Breast epithelium (tissue), 4 donors: ENCODE results near the gene NFASC. TPM values are rescaled to one million over a fixed set of nuclear protein-coding genes. Genes with fewer than 3 reads are reported as not detected.

Experiments
- DNase-seq, 2 donors: peaks; one replicate each; pipeline ENCODE4 v3.0.0-alpha.2; 2019; ENCODE audit warnings: low spot score in 2 of 2
- H3K27ac ChIP-seq, 2 donors: fragments of 200-600 bp; sonication (generic) in 1 of 2; one replicate each; pipeline ENCODE4 v1.5.1; 2016 to 2019; ENCODE audit warnings: mild to moderate bottlenecking in 1 of 2
- H3K27me3 ChIP-seq, 2 donors: fragments of 200-600 bp; sonication (generic) in 1 of 2; one replicate each; pipeline versions ENCODE4 v1.5.1 to v1.6.0; 2017 to 2019; ENCODE audit warnings: control low read depth in 1 of 2, mild to moderate bottlenecking in 1 of 2
- H3K36me3 ChIP-seq: fragments of 200-600 bp; one replicate; pipeline ENCODE4 v1.5.1; 2019
- H3K4me1 ChIP-seq, 2 donors: fragments of 200-600 bp; sonication (generic); one replicate each; pipeline ENCODE4 v1.5.1; 2016 to 2019; ENCODE audit warnings: control low read depth in 1 of 2
- H3K4me3 ChIP-seq, 3 donors: fragments of 200-600 bp; sonication (generic); 1 replicate in 2 of 3; 2 replicates in 1 of 3; pipeline ENCODE4 v1.5.1; 2016 to 2019; ENCODE audit warnings: mild to moderate bottlenecking in 3 of 3, moderate library complexity in 2 of 3
- H3K9me3 ChIP-seq, 2 donors: fragments of 200-600 bp; sonication (generic) in 1 of 2; one replicate each; pipeline ENCODE4 v1.5.1; 2016 to 2019; ENCODE audit warnings: control low read depth in 1 of 2
- CTCF ChIP-seq, 3 donors: fragments of 450-650 bp; IDR thresholded peaks; one replicate each; pipeline ENCODE4 v1.5.1; 2016 to 2017; ENCODE audit warnings: antibody characterized with exemption in 3 of 3, mild to moderate bottlenecking in 3 of 3, moderate library complexity in 3 of 3
- POLR2A ChIP-seq: fragments of 450-650 bp; IDR thresholded peaks from one replicate; pipeline ENCODE4 v1.6.1; 2016; ENCODE audit warnings: antibody characterized with exemption, mild to moderate bottlenecking, moderate library complexity
- POLR2AphosphoS5 ChIP-seq, 3 donors: sonication (generic); formaldehyde crosslinking; IDR thresholded peaks; one replicate each; pipeline ENCODE4 v1.6.1; 2017; ENCODE audit warnings: antibody characterized with exemption in 3 of 3
- intact Hi-C: fragments of 100-400 bp; cut with DNase I; formaldehyde crosslinking; loops from one replicate; pipeline ENCODE4 v1.15.1; 2023; ENCODE audit warnings: low total_unique reads
- total RNA-seq, 3 donors: library from RNA; depleted of rRNA; stranded (reverse); fragments of >200 nt; gene quantifications; one replicate each; pipeline ENCODE4 v1.1.0, GENCODE V29; 2016

NFASC gene
- total RNA-seq, 3 donors from 2014 or later: 1.6 to 19.5 (median 14.1) TPM

- no peaks in the 10 kb centered on the region for H3K27me3 ChIP-seq
Observed at GRCh38 chr1:204937901-204938300, 67.2 kb downstream of the NFASC start.

GRCh38 chr1:204940591-204940990, 69.9 kb downstream of the NFASC start:
- H3K4me1 ChIP-seq: no peaks in the 10 kb centered on the region
- no peak for DNase-seq
- intact Hi-C loops: no loop called here
- no peaks in the 10 kb centered on the region for H3K27me3 ChIP-seq
- no peaks in the 10 kb centered on the region for H3K9me3 ChIP-seq
- H3K27ac ChIP-seq: no peak overlapping the region
- no peaks in the 10 kb centered on the region for H3K36me3 ChIP-seq
- H3K4me3 ChIP-seq: no peak overlapping the region
- no peak for TF ChIP-seq CTCF (IDR thresholded peaks at IDR 0.05)
- TF ChIP-seq POLR2A: no peak
- no peak for TF ChIP-seq POLR2AphosphoS5 (IDR thresholded peaks at IDR 0.05)

More at GRCh38 chr1:204937901-204938300, 67.2 kb downstream of the NFASC start:
- Histone ChIP-seq H3K4me1 (no peaks in the 10 kb centered on the region), H3K4me3 (no peak overlapping the region), H3K27ac (no peak overlapping the region), H3K9me3 (no peaks in the 10 kb centered on the region), H3K36me3 (no peaks in the 10 kb centered on the region)
- intact Hi-C loops: no loop called here
- TF ChIP-seq CTCF (IDR thresholded peaks at IDR 0.05): no peak
- TF ChIP-seq POLR2A: no peak
- no peak for TF ChIP-seq POLR2AphosphoS5 (IDR thresholded peaks at IDR 0.05)
- no peak for DNase-seq

GRCh38 chr1:204941421-204942338, 71.0 kb downstream of the NFASC start:
- TF ChIP-seq POLR2A: no peak
- TF ChIP-seq CTCF (IDR thresholded peaks at IDR 0.05): peak; percentile 79 to 87 (median 83)
- no peak for TF ChIP-seq POLR2AphosphoS5 (IDR thresholded peaks at IDR 0.05)
- intact Hi-C loops: no loop called here
- Histone ChIP-seq H3K27ac (no peak overlapping the region), H3K4me3 (no peak overlapping the region), H3K4me1 (no peaks in the 10 kb centered on the region), H3K27me3 (no peaks in the 10 kb centered on the region), H3K9me3 (no peaks in the 10 kb centered on the region), H3K36me3 (no peaks in the 10 kb centered on the region)
- peak; percentile 45 to 64 for DNase-seq

- H3K27ac ChIP-seq: no peak overlapping the region
Observed at GRCh38 chr1:204943495-204943894, 72.8 kb downstream of the NFASC start.

More at GRCh38 chr1:204943495-204943894, 72.8 kb downstream of the NFASC start:
- no peaks in the 10 kb centered on the region for H3K36me3 ChIP-seq
- TF ChIP-seq POLR2AphosphoS5 (IDR thresholded peaks at IDR 0.05) (no peak), POLR2A (no peak), CTCF (IDR thresholded peaks at IDR 0.05) (no peak)
- intact Hi-C loops: no loop called here
- no peak for DNase-seq
- H3K4me3 ChIP-seq: no peak overlapping the region
- H3K9me3 ChIP-seq: no peaks in the 10 kb centered on the region
- no peaks in the 10 kb centered on the region for H3K4me1 ChIP-seq
- H3K27me3 ChIP-seq: no peaks in the 10 kb centered on the region
